Measurements from ENCODE around the gene RAB6D. TPM values are rescaled to one million over a fixed set of nuclear protein-coding genes. Genes with fewer than 3 reads are reported as not detected.
"Not testable (repeated sequence)": the region's sequence is repeated elsewhere in the genome, so short reads cannot be mapped to it uniquely, and the experiment has no call there.

The RAB6D gene
- 0.10 TPM in 1 of 2 replicates, not detected in the other for total RNA-seq
- long read RNA-seq = 0 reads

- peak within 1 kb of the TSS; percentile 61 for H3K4me3 Mint-ChIP-seq (ENCODE audit: unreplicated experiment)
- not testable (repeated sequence) for H3K9me3 Mint-ChIP-seq (ENCODE audit: unreplicated experiment); H3K27ac Mint-ChIP-seq (ENCODE audit: unreplicated experiment); H3K36me3 Mint-ChIP-seq (ENCODE audit: unreplicated experiment); H3K4me1 Mint-ChIP-seq (ENCODE audit: unreplicated experiment); DNase-seq (ENCODE audit: extremely low spot score, unreplicated experiment)
- peaks cover 41% of the 10 kb centered on the region for H3K27me3 Mint-ChIP-seq (ENCODE audit: unreplicated experiment)
Measured at GRCh38 chr2:131363703-131364186, at the start of gene RAB6D. RAB6D (minus strand) TSS chr2:131364168; CDS start chr2:131363720, 448 bp downstream.

- peak; percentile 80 for TF ChIP-seq CTCF (IDR thresholded peaks at IDR 0.05)
- Mint-ChIP-seq H3K4me1 (ENCODE audit: unreplicated experiment) (no peaks in the 10 kb centered on the region), H3K27me3 (ENCODE audit: unreplicated experiment) (peaks cover 61% of the 10 kb centered on the region), H3K27ac (ENCODE audit: unreplicated experiment) (no peak overlapping the region), H3K36me3 (ENCODE audit: unreplicated experiment) (no peaks in the 10 kb centered on the region), H3K9me3 (ENCODE audit: unreplicated experiment) (no peaks in the 10 kb centered on the region), H3K4me3 (ENCODE audit: unreplicated experiment) (no peak overlapping the region)
- no peak for DNase-seq (ENCODE audit: extremely low spot score, unreplicated experiment)
Measured at GRCh38 chr2:131413148-131413747, 49.3 kb upstream of the RAB6D start.

- no peak for TF ChIP-seq CTCF (IDR thresholded peaks at IDR 0.05)
- Mint-ChIP-seq H3K4me1 (ENCODE audit: unreplicated experiment) (no peaks in the 10 kb centered on the region), H3K4me3 (ENCODE audit: unreplicated experiment) (no peak overlapping the region), H3K27me3 (ENCODE audit: unreplicated experiment) (peaks cover 46% of the 10 kb centered on the region), H3K36me3 (ENCODE audit: unreplicated experiment) (no peaks in the 10 kb centered on the region), H3K27ac (ENCODE audit: unreplicated experiment) (no peak overlapping the region), H3K9me3 (ENCODE audit: unreplicated experiment) (no peaks in the 10 kb centered on the region)
- no peak for DNase-seq (ENCODE audit: extremely low spot score, unreplicated experiment)
Measured at GRCh38 chr2:131410173-131410572, 46.2 kb upstream of the RAB6D start.

GRCh38 chr2:131408778-131409177 lies 44.8 kb upstream of the RAB6D start:
- no peak for TF ChIP-seq CTCF (IDR thresholded peaks at IDR 0.05)
- Mint-ChIP-seq H3K4me1 (ENCODE audit: unreplicated experiment) (no peaks in the 10 kb centered on the region), H3K27ac (ENCODE audit: unreplicated experiment) (no peak overlapping the region), H3K27me3 (ENCODE audit: unreplicated experiment) (peaks cover 48% of the 10 kb centered on the region), H3K4me3 (ENCODE audit: unreplicated experiment) (no peak overlapping the region), H3K9me3 (ENCODE audit: unreplicated experiment) (no peaks in the 10 kb centered on the region), H3K36me3 (ENCODE audit: unreplicated experiment) (no peaks in the 10 kb centered on the region)
- DNase-seq (ENCODE audit: extremely low spot score, unreplicated experiment) = no peak

- no peak for TF ChIP-seq CTCF (IDR thresholded peaks at IDR 0.05)
- no peaks in the 10 kb centered on the region for H3K4me1 Mint-ChIP-seq (ENCODE audit: unreplicated experiment)
- no peak overlapping the region for H3K4me3 Mint-ChIP-seq (ENCODE audit: unreplicated experiment)
- H3K27me3 Mint-ChIP-seq (ENCODE audit: unreplicated experiment) = peaks cover 46% of the 10 kb centered on the region
- H3K27ac Mint-ChIP-seq (ENCODE audit: unreplicated experiment) = no peak overlapping the region
- DNase-seq (ENCODE audit: extremely low spot score, unreplicated experiment) = no peak
- H3K36me3 Mint-ChIP-seq (ENCODE audit: unreplicated experiment) = no peaks in the 10 kb centered on the region
- H3K9me3 Mint-ChIP-seq (ENCODE audit: unreplicated experiment) = no peaks in the 10 kb centered on the region
Measured at GRCh38 chr2:131408207-131408606, 44.2 kb upstream of the RAB6D start.
